ENCODE data around the gene ATP8A1.

The ATP8A1 gene

DNA sequence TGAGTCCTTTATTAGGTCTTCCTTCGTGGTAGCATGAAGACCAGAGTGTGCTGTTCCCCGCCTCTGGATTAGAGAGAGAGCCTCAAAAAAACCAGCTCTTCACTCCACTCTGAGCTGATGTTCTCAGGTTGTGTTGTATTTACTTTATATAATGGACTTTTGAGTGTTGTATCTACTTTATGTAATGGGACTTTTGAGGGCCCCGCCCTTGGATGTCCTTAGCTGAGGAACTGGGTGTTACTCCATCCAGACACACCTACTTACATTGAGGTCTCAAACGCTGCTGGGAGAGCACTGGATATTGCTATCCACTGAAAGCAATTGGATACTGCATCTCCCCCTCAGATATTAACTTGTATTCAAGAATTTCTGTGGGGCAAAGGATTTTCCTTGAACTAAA lies 28.2 kb downstream of the ATP8A1 start:
- peaks cover 2% of the 10 kb centered on the region for H3K79me2 ChIP-seq
- no peaks in the 10 kb centered on the region for H3K27me3 ChIP-seq (ENCODE audit: control insufficient read depth, insufficient read depth, low read length)
- H3K4me1 ChIP-seq = peaks cover 6% of the 10 kb centered on the region
- TF ChIP-seq, protein P1, sequence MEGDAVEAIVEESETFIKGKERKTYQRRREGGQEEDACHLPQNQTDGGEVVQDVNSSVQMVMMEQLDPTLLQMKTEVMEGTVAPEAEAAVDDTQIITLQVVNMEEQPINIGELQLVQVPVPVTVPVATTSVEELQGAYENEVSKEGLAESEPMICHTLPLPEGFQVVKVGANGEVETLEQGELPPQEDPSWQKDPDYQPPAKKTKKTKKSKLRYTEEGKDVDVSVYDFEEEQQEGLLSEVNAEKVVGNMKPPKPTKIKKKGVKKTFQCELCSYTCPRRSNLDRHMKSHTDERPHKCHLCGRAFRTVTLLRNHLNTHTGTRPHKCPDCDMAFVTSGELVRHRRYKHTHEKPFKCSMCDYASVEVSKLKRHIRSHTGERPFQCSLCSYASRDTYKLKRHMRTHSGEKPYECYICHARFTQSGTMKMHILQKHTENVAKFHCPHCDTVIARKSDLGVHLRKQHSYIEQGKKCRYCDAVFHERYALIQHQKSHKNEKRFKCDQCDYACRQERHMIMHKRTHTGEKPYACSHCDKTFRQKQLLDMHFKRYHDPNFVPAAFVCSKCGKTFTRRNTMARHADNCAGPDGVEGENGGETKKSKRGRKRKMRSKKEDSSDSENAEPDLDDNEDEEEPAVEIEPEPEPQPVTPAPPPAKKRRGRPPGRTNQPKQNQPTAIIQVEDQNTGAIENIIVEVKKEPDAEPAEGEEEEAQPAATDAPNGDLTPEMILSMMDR (IDR thresholded peaks at IDR 0.05) = no peak
- no peak overlapping the region for H3K4me2 ChIP-seq (ENCODE audit: low read length)
- H2AFZ ChIP-seq = no peak overlapping the region
- no peak overlapping the region for H3K4me3 ChIP-seq (ENCODE audit: low read depth, low read length)
- no peak overlapping the region for H3K9ac ChIP-seq
- no peaks in the 10 kb centered on the region for H3K36me3 ChIP-seq (ENCODE audit: control insufficient read depth, insufficient read depth, low read length)
- no peaks in the 10 kb centered on the region for H3K9me3 ChIP-seq (ENCODE audit: control insufficient read depth, low read length)
- no peak overlapping the region for H3K27ac ChIP-seq

DNA sequence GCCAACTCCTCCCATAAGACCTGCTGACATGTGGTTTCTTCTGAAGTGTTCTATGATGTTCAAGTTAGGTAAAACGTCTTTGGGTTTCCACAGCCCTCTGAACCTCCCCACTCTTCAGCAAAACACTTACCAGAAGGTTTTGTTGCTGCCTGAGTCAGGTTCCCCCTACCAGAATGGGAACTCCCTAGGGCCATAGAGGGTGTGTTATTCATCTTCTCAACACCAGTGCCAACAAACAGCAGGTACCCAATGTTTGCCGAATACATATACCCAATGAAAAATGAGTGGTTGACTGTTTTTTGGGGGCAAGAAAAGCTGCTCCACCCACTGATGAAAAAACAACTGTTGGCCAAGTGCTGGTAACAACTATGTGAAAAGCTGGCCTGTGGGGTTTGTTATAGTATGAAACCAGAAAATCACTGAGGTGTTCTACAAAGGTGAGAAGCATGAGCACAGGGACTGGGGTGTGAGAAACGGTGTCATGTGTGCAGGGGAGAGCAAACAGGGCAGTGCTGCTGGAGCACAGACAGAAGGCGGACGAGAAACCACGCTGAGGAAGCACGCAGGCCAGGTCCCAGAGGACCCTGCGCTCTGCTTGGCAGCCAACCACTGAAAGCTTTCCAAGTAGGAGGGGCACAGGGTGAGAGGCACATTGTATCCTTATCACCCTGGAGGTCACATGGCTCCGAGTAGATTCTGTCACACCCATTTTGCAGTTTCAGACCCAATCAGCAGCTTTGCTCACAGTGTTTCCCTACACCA lies 28.8 kb downstream of the ATP8A1 start:
- Histone ChIP-seq H3K79me2 (peaks cover 8% of the 10 kb centered on the region), H3K4me2 (ENCODE audit: low read length) (no peak overlapping the region), H3K4me3 (ENCODE audit: low read depth, low read length) (no peak overlapping the region), H3K27ac (no peak overlapping the region), H2AFZ (no peak overlapping the region), H3K36me3 (ENCODE audit: control insufficient read depth, insufficient read depth, low read length) (no peaks in the 10 kb centered on the region), H3K9ac (no peak overlapping the region), H3K27me3 (ENCODE audit: control insufficient read depth, insufficient read depth, low read length) (no peaks in the 10 kb centered on the region), H3K4me1 (peaks cover 6% of the 10 kb centered on the region), H3K9me3 (ENCODE audit: control insufficient read depth, low read length) (no peaks in the 10 kb centered on the region)
- TF ChIP-seq, protein P1 (IDR thresholded peaks at IDR 0.05) = no peak

DNA sequence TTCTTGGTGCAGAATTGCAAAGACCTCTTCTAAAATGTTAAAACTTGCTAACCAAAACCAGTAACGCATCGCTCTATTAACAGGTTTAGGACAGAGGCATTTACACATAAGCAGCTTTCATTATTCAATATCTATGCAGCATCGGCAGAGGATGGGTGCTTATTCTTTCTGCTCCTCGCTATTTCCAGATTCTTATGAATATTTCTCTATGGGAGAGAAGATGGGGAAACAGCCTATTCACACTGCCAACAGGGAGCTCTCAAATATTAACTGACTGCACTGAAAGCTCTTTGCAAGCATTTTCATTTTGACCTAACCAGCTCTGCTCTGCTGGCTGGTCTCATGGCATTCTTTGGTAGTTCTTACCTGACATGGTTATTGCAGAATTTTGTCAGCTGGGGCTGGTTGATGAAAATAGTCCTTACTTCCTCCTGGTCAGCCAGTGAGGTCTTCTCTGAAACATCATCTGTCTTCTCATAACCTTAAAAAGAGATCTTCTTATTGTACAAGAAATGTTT lies 30.2 kb downstream of the ATP8A1 start:
- H3K9ac ChIP-seq = no peak overlapping the region
- TF ChIP-seq, protein P1 (IDR thresholded peaks at IDR 0.05) = no peak
- H3K27ac ChIP-seq = no peak overlapping the region
- no peaks in the 10 kb centered on the region for H3K36me3 ChIP-seq (ENCODE audit: control insufficient read depth, insufficient read depth, low read length)
- H3K4me1 ChIP-seq = peaks cover 6% of the 10 kb centered on the region
- no peak overlapping the region for H3K4me3 ChIP-seq (ENCODE audit: low read depth, low read length)
- peaks cover 8% of the 10 kb centered on the region for H3K79me2 ChIP-seq
- no peaks in the 10 kb centered on the region for H3K9me3 ChIP-seq (ENCODE audit: control insufficient read depth, low read length)
- no peak overlapping the region for H3K4me2 ChIP-seq (ENCODE audit: low read length)
- H3K27me3 ChIP-seq (ENCODE audit: control insufficient read depth, insufficient read depth, low read length) = no peaks in the 10 kb centered on the region
- no peak overlapping the region for H2AFZ ChIP-seq

DNA sequence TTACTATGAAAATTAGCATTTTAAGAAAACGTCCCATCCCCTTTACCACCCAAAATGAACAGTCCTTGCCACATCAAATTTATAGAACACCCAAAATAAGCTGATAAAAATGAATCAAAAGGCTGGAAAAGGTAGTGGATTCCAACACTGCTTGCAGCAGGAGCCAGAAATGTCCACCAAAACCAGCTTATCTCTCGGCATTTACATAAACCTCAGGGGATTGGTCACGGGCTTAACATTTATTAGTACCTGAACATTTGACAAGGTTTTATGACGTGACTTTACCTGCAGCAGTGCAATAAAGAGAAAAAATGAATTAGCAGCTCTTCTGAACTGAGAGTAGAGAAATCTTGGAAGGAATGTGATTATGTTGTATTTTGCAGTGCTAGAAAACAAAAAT lies 31.6 kb downstream of the ATP8A1 start:
- no peak overlapping the region for H2AFZ ChIP-seq
- no peak overlapping the region for H3K4me2 ChIP-seq (ENCODE audit: low read length)
- H3K4me1 ChIP-seq = peaks cover 6% of the 10 kb centered on the region
- H3K9ac ChIP-seq = no peak overlapping the region
- no peaks in the 10 kb centered on the region for H3K9me3 ChIP-seq (ENCODE audit: control insufficient read depth, low read length)
- no peak overlapping the region for H3K4me3 ChIP-seq (ENCODE audit: low read depth, low read length)
- H3K27me3 ChIP-seq (ENCODE audit: control insufficient read depth, insufficient read depth, low read length) = no peaks in the 10 kb centered on the region
- TF ChIP-seq, protein P1 (IDR thresholded peaks at IDR 0.05) = no peak
- H3K27ac ChIP-seq = no peak overlapping the region
- H3K79me2 ChIP-seq = peaks cover 8% of the 10 kb centered on the region
- no peaks in the 10 kb centered on the region for H3K36me3 ChIP-seq (ENCODE audit: control insufficient read depth, insufficient read depth, low read length)

DNA sequence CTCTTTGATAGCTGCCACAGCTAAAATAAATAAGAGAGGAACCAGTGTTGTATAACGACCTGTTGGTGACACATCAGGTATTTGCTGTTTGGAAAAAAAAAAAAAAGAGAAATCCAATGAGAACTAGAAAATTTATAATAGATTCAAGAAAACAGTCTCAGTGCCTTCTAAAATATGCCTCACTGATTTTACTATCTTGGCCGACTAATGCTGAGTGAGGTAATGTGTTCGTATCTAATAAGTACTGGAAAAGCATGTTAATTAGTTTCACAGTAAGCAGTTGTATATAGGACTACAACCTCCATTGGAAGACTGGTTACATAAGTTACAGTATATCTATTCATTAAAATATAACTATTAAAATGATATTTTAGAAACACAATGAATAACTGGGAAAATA lies 32.4 kb downstream of the ATP8A1 start:
- TF ChIP-seq, protein P1 (IDR thresholded peaks at IDR 0.05) = no peak
- no peaks in the 10 kb centered on the region for H3K36me3 ChIP-seq (ENCODE audit: control insufficient read depth, insufficient read depth, low read length)
- no peak overlapping the region for H3K4me3 ChIP-seq (ENCODE audit: low read depth, low read length)

More for the DNA sequence above, 32.4 kb downstream of the ATP8A1 start:
- H2AFZ ChIP-seq = no peak overlapping the region
- no peaks in the 10 kb centered on the region for H3K9me3 ChIP-seq (ENCODE audit: control insufficient read depth, low read length)
- no peak overlapping the region for H3K4me2 ChIP-seq (ENCODE audit: low read length)
- no peak overlapping the region for H3K9ac ChIP-seq
- no peak overlapping the region for H3K27ac ChIP-seq
- peaks cover 6% of the 10 kb centered on the region for H3K4me1 ChIP-seq
- no peaks in the 10 kb centered on the region for H3K27me3 ChIP-seq (ENCODE audit: control insufficient read depth, insufficient read depth, low read length)
- peaks cover 6% of the 10 kb centered on the region for H3K79me2 ChIP-seq

Data from parathyroid adenoma (tissue), 2 donors.